CD4-positive, alpha-beta T cell treated with Interferon alpha-2 for 1 hour (primary cell): ENCODE results near the gene CSNK2A3.
"Not testable (repeated sequence)": the region's sequence is repeated elsewhere in the genome, so short reads cannot be mapped to it uniquely, and the experiment has no call there.

Experiments used
- DNase-seq, 2 donors: peaks; one replicate each; pipeline ENCODE4 v3.0.0-alpha.2; 2020 to 2022

The CSNK2A3 gene

GRCh38 chr11:11352878-11353277, at the start of gene CSNK2A3:
TSS of gene CSNK2A3 (minus strand) at chr11:11353250. CDS start at chr11:11353119, 131 bp downstream.
- not testable (repeated sequence) for DNase-seq

DNA sequence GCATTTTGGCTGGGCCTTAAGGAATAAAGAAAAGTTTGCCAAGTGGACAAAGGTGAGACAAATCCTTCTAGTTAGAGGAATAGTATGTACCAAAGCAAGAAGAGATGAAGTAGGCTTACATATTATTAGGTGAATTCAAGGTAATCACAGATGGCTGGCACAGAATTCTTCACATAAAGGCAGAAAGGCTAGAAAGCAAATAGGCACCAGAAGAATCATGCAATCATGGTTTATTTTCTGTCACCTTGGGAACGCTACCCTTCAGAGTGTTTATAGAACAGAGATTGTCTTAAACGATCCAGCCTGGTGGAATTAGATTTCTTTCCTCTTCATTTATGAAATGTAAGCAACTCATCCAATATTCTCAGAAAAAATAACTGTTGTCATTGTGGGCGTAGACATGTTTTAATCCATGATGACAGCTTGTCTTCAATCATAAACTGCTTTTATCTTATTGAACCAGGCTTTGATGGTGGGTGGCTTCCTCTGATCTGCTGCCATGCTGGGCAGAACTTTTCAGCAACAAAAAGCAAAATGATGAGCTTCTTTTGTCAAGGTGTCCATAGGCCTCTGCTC, 49.0 kb upstream of the CSNK2A3 start:
- DNase-seq: no peak

- no peak for DNase-seq
Observed at GRCh38 chr11:11400635-11401232, 47.7 kb upstream of the CSNK2A3 start.

DNA sequence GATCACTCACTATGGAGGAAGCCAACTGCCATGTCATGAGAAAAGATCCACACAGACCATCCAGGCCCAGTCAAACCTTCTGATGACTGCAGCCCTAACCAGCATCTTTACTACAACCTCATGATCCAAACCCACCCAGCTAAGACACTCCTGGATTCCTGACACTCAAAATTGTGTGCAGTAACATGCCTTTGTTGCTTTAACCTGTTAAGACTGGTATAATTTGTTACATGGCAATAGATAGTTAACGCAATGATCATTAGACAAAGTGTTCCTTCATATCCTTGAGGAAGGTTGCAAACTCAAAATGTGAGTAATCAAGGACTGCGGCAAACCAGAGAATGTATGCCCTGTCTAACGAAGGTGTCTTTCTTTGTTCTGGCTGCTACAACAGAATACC, 47.1 kb upstream of the CSNK2A3 start:
- DNase-seq: no peak

GRCh38 chr11:11397781-11398180, 44.7 kb upstream of the CSNK2A3 start:
- no peak for DNase-seq

DNA sequence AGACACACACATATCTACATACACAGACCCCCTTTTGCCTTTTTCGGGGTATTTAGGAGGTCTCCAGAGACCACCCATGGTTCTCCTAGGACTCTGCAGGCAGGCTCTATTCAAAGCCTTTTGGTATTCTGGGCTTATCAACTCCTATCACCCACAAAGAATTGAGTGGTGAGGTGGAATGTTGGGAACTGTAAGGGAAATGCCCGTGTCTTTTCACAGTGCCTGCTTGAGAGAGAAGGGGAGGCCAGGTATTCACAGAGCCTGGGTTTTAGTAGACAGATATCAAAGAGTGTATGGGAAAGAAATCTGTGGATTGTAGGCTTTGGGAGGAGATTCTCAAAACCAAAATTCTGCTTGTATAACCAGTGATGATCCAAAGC, 44.0 kb upstream of the CSNK2A3 start:
- DNase-seq: no peak

DNA sequence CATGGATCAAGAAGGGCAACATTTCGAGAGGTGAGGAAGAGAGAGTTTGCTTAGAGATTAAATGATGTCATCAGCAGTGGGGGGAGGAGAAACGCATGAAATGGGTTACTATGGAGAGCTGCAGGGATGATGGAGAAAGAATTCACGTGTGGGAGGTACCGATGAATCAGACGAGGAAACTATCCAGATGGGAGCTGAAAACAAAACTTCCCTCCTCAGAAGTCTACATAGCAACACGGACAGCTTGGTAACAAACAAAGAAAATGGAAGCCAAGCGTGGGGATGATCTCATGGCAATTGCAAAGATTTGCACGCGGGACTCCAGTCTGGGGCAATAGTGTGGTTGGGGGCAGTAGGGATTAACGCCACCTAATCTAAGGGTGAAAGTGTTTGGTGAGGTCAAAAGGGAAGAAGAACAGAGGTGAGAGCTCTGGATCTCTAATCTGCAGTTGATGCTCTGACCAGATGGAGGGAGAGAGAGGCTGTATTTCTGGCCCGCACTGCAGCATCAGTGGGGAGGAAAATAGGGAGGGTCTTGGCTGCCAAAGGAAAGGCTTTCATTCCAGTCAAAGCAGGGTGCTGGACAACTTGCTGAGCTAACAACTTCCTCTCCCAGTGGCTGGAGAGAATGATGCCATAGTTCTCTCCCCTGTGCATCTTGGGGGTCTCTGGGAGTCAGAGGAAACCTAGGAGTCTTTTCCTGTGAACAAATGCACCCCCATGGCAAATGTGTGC, 43.4 kb upstream of the CSNK2A3 start:
- no peak for DNase-seq

GRCh38 chr11:11395126-11395525, 42.1 kb upstream of the CSNK2A3 start:
- no peak for DNase-seq

- no peak for DNase-seq
Observed at GRCh38 chr11:11394241-11394640, 41.2 kb upstream of the CSNK2A3 start.

GRCh38 chr11:11391796-11392463, 38.9 kb upstream of the CSNK2A3 start:
- no peak for DNase-seq

DNA sequence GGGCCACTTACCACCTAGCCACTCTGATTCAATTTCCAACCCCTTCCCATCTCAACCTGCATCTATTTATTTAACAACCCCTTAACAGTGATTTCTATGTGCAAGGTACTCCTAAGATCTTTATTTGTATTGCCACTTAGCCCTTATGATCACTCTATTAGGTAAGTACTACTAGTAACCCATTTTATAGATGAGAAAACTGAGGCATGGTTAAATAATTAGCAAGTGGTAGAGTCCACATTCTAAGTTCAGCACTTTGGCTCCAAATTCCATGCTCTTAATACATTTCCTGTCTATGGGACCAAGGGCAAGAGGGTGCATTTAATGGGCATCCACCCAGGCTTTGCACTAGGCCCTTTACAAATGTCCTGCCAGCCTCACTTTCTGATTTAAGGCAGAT, 38.1 kb upstream of the CSNK2A3 start:
- no peak for DNase-seq

DNA sequence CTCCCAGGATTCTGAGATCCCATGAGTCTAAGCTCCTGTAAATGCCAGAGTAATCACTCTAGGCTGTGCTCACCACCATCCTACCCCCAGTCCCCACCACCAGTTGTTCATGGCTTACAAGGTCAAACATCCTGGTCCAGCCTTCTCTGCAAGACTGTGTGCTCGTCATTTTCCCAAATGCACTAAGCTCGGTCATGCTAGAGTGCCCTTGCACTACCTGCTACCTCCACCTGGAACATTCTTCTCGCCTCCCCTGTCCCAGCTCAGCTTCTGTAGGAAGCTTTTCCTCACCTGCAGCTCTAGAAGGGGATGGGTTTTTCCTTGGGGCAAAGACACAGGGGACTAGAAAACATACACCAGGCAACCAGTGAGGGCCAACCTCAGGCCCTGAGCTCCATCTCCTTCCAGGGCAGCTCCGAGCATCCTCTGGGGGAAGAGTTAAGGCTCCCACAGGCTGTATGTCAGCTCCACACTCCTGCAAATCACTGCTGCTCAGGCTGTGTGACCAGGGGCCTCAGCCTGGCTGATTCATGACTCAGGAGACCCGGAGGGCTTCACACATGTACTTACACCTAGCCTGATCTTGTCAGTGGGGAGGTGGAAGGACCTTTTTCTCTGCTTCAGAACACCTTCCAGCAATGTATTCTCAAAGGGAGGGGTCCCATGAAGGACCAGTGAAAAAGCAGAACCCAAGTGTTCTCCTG, 37.2 kb upstream of the CSNK2A3 start:
- no peak for DNase-seq

DNA sequence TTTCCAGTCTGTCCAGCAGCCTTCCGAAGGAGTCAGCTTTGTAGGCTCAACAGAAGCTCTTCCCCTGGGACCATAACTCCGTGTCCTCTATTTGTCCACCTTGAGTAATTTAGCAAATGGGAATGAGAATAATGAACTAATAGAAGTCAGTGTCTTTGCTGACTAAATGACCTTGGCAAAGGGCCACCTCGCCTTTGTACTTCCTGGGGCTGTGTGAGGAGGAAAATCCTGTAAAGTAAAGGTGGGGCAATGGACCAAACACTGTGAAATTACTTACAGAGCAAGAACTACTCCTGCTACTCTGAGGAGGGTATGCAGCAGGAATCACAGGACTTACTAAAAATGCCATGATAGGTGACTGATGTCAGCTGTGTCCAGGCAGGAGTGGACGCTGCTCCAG, 36.2 kb upstream of the CSNK2A3 start:
- DNase-seq: no peak

DNA sequence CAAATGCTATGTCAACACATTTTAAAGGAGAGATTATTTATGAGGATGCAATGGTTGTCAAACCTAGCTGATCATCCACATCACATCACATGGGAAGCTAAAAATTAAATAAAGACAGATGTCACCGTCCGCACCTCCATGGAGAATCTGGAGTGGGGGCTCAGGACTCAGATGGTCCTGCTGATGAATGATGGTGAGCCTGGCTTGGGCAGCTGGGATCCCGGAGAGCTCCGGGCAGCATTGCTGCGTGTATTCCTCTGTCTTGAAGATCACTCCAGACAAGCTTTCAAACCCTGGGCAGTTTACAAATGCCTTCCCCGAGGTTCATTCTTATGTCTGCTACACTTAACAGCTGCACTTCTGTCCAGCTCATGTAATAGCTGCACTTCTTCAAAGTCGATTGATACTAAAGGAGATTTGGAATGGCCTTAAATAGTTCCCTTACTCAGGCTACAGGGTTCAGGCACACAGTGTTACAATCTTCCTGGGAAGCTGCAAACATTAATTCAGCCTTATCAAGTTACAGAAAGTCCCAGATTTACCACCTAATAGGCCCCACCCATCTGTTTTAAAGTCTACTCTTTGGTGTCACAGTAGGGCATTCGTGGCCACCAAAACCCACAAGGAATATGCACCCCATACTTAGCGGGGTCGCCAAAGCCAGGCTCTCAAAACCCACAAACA, 34.7 kb upstream of the CSNK2A3 start:
- no peak for DNase-seq

- DNase-seq: no peak
Observed at GRCh38 chr11:11387207-11387606, 34.2 kb upstream of the CSNK2A3 start.

- no peak for DNase-seq
Observed at GRCh38 chr11:11384829-11385228, 31.8 kb upstream of the CSNK2A3 start.

DNA sequence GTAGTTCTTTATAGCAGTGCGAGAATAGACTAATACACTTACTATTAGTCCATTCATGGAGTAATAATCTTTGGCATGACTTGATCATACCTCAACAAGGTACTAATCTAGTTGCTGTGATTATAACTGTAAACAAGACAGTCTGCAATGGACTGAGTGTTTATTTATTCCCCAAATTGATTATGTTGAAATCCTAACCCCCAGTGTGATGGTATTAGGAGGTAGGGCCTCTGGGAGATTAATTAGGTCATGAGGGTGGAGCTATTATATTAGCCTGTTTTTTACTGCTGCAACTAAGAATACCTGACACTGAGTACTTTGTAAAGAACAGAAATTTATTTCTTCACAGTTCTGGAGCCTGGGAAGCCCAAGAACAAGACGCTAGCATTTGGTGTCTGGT, 30.9 kb upstream of the CSNK2A3 start:
- no peak for DNase-seq

DNA sequence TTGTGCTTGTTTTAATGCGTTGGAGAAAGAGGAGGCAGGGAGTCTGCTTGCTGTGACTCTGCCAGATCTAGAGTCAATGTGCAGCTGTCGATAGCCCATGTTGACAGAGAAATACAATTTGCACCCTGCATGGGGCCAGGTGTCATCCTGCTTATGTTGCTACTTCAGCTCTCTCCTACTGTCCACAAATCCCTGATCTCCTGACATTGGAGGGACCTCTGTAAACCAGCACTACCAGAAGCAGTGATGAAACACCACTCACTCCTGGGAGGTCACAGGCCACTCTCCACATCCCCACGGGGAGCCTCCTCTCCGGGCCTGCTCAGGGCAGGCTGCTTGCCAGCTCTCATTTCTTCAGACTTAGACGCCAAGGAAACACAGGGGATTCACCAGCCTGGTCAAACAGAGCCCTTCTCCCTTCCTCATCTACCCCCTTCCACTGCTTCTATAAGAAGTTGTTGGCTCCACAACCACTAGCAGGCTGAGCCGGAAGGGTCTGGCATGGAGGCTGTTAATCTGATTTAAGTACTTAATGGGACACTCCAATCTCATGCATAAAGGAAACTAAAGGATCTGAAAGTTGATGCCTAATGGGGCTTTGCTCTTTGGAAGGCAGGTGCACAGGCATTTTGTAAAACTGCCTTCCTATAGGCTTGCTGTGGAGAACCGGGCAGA, 29.9 kb upstream of the CSNK2A3 start:
- DNase-seq: no peak

- no peak for DNase-seq
Observed at GRCh38 chr11:11381471-11382105, 28.5 kb upstream of the CSNK2A3 start.

DNA sequence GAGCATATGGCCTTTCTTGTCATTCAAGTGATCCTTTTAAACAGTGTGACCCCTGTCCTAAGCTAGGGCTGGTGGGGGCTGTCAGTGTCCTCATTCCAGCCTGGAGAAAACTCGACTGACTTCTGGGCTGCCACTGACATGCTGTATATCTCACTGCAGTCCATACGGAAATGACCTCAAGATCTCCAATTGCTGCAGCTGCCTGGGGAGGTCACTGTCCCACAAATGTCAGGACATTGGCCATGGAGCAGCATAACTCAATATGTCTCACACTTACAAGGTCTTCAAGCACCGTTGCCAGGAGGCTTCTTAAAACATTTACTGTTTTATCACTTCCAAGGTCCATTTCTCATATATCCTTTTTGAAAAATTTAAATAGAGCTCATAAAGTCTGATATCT, 27.8 kb upstream of the CSNK2A3 start:
- no peak for DNase-seq

DNA sequence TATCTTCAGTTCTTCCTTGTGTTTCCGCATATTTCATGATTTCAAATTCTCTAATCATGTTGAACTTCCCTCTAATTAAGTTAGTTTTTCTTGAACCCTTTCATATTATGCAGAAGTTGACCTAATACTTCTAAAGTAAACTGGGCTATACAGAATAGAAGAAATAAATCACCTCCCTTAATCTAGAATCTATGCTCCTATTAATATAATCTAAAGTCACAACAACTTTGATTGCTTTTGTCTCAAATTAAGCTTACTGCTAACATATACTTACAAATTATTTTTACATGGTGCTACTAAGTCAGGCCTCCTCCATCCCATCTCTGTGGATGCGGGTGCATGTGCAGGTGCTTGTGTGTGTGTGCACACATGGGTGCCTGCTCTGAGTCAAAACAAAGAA, 27.3 kb upstream of the CSNK2A3 start:
- DNase-seq: no peak

GRCh38 chr11:11379661-11380060, 26.6 kb upstream of the CSNK2A3 start:
- no peak for DNase-seq
